Mucosa of rectum (tissue), 2 donors: ENCODE results near the gene ZDHHC13.

Source experiments
- H3K27ac ChIP-seq, 2 donors: one replicate each; pipeline ENCODE4 v1.7.0; 2013; ENCODE audit warnings: inconsistent platforms in 2 of 2, low read depth in 2 of 2, low read length in 2 of 2
- H3K27me3 ChIP-seq, 2 donors: one replicate each; pipeline ENCODE4 v1.7.0; 2013; ENCODE audit warnings: low read length in 2 of 2; ENCODE audit not compliant: control insufficient read depth in 2 of 2, insufficient read depth in 2 of 2
- H3K36me3 ChIP-seq, 2 donors: one replicate each; pipeline ENCODE4 v1.7.0; 2013; ENCODE audit warnings: low read length in 2 of 2; ENCODE audit not compliant: control insufficient read depth in 2 of 2, insufficient read depth in 2 of 2
- H3K4me1 ChIP-seq, 2 donors: one replicate each; pipeline ENCODE4 v1.7.0; 2013; ENCODE audit warnings: low read length in 2 of 2, mild to moderate bottlenecking in 1 of 2; ENCODE audit not compliant: control insufficient read depth in 2 of 2, insufficient read depth in 2 of 2
- H3K4me3 ChIP-seq, 2 donors: one replicate each; pipeline ENCODE4 v1.7.0; 2013; ENCODE audit warnings: low read length in 2 of 2
- H3K9ac ChIP-seq, 2 donors: one replicate each; pipeline ENCODE4 v1.7.0; 2013; ENCODE audit warnings: low read length in 2 of 2, low read depth in 1 of 2, mild to moderate bottlenecking in 1 of 2
- H3K9me3 ChIP-seq, 2 donors: one replicate each; pipeline ENCODE4 v1.7.0; 2013; ENCODE audit warnings: low read length in 2 of 2; ENCODE audit not compliant: control insufficient read depth in 2 of 2
- donor health status: healthy.
- donor health status: Normal muscosa, but diverticular disease.

Gene ZDHHC13

GRCh38 chr11:19183646-19184045, 66.7 kb downstream of the ZDHHC13 start:
- Histone ChIP-seq H3K27ac (no peak overlapping the region), H3K27me3 (no peaks in the 10 kb centered on the region), H3K9ac (no peak overlapping the region), H3K4me1 (no peaks in the 10 kb centered on the region), H3K9me3 (no peaks in the 10 kb centered on the region), H3K4me3 (no peak overlapping the region), H3K36me3 (no peaks in the 10 kb centered on the region)

- Histone ChIP-seq H3K4me3 (no peak overlapping the region), H3K27me3 (no peaks in the 10 kb centered on the region), H3K36me3 (no peaks in the 10 kb centered on the region), H3K9me3 (no peaks in the 10 kb centered on the region), H3K9ac (no peak overlapping the region), H3K4me1 (no peaks in the 10 kb centered on the region), H3K27ac (no peak overlapping the region)
Observed at GRCh38 chr11:19185036-19185435, 68.1 kb downstream of the ZDHHC13 start.

- H3K27me3 ChIP-seq: no peaks in the 10 kb centered on the region
- H3K9me3 ChIP-seq: no peaks in the 10 kb centered on the region
- no peak overlapping the region for H3K9ac ChIP-seq
- H3K4me1 ChIP-seq: no peaks in the 10 kb centered on the region
- H3K4me3 ChIP-seq: no peak overlapping the region
- no peaks in the 10 kb centered on the region for H3K36me3 ChIP-seq
- H3K27ac ChIP-seq: no peak overlapping the region
Observed at GRCh38 chr11:19185516-19186052, 68.6 kb downstream of the ZDHHC13 start.

GRCh38 chr11:19187114-19187832, 70.3 kb downstream of the ZDHHC13 start:
- Histone ChIP-seq H3K36me3 (no peaks in the 10 kb centered on the region), H3K4me1 (no peaks in the 10 kb centered on the region), H3K4me3 (no peak overlapping the region), H3K9ac (no peak overlapping the region), H3K27me3 (no peaks in the 10 kb centered on the region), H3K27ac (no peak overlapping the region), H3K9me3 (no peaks in the 10 kb centered on the region)

GRCh38 chr11:19187833-19188258, 70.9 kb downstream of the ZDHHC13 start:
- Histone ChIP-seq H3K36me3 (no peaks in the 10 kb centered on the region), H3K27ac (no peak overlapping the region), H3K4me3 (no peak overlapping the region), H3K9me3 (no peaks in the 10 kb centered on the region), H3K4me1 (no peaks in the 10 kb centered on the region), H3K27me3 (no peaks in the 10 kb centered on the region), H3K9ac (no peak overlapping the region)

GRCh38 chr11:19191530-19192169, 74.7 kb downstream of the ZDHHC13 start:
- Histone ChIP-seq H3K9ac (no peak overlapping the region), H3K4me3 (no peak overlapping the region), H3K36me3 (no peaks in the 10 kb centered on the region), H3K9me3 (no peaks in the 10 kb centered on the region), H3K4me1 (peaks cover 0 to 5% of the 10 kb centered on the region in 2 donors), H3K27ac (no peak overlapping the region), H3K27me3 (no peaks in the 10 kb centered on the region)

- no peaks in the 10 kb centered on the region for H3K27me3 ChIP-seq
- H3K4me1 ChIP-seq: peaks cover 0 to 6% of the 10 kb centered on the region in 2 donors
- no peaks in the 10 kb centered on the region for H3K9me3 ChIP-seq
- H3K9ac ChIP-seq: no peak overlapping the region
- no peak overlapping the region for H3K4me3 ChIP-seq
- no peaks in the 10 kb centered on the region for H3K36me3 ChIP-seq
- H3K27ac ChIP-seq: no peak overlapping the region
Observed at GRCh38 chr11:19193916-19194315, 76.9 kb downstream of the ZDHHC13 start.

- H3K36me3 ChIP-seq: no peaks in the 10 kb centered on the region
- H3K4me3 ChIP-seq: no peak overlapping the region
- no peaks in the 10 kb centered on the region for H3K9me3 ChIP-seq
- H3K4me1 ChIP-seq: peaks cover 0 to 15% of the 10 kb centered on the region in 2 donors
- no peaks in the 10 kb centered on the region for H3K27me3 ChIP-seq
- H3K9ac ChIP-seq: no peak overlapping the region
- H3K27ac ChIP-seq: no peak overlapping the region
Observed at GRCh38 chr11:19194620-19195308, 77.8 kb downstream of the ZDHHC13 start.

GRCh38 chr11:19196432-19196831, 79.5 kb downstream of the ZDHHC13 start:
- H3K27me3 ChIP-seq: no peaks in the 10 kb centered on the region
- H3K27ac ChIP-seq: no peak overlapping the region
- H3K9me3 ChIP-seq: no peaks in the 10 kb centered on the region
- H3K9ac ChIP-seq: no peak overlapping the region
- H3K4me3 ChIP-seq: no peak overlapping the region
- H3K36me3 ChIP-seq: no peaks in the 10 kb centered on the region
- H3K4me1 ChIP-seq: peaks cover 0 to 26% of the 10 kb centered on the region in 2 donors

- Histone ChIP-seq H3K4me3 (no peak overlapping the region), H3K27me3 (no peaks in the 10 kb centered on the region), H3K4me1 (peaks cover 0 to 26% of the 10 kb centered on the region in 2 donors), H3K36me3 (no peaks in the 10 kb centered on the region), H3K9me3 (no peaks in the 10 kb centered on the region), H3K27ac (peak overlapping the region in 1 of 2 donors; percentile 47), H3K9ac (no peak overlapping the region)
Observed at GRCh38 chr11:19199048-19199447, 82.1 kb downstream of the ZDHHC13 start.
